C4-2B (cell line): ENCODE results near the gene CLEC17A.

ENCODE experiments used
- H3K27ac ChIP-seq: fragments of 450-650 bp; 2 replicates; pipeline ENCODE4 v1.5.1; 2017
- CTCF ChIP-seq: fragments of 450-650 bp; conservative IDR thresholded peaks from 2 replicates; pipeline ENCODE4 v1.5.1; 2017; ENCODE audit warnings: mild to moderate bottlenecking
- ZFX ChIP-seq: fragments of 450-650 bp; IDR thresholded peaks from 2 replicates; pipeline ENCODE4 v1.6.1; 2017

Gene CLEC17A

DNA sequence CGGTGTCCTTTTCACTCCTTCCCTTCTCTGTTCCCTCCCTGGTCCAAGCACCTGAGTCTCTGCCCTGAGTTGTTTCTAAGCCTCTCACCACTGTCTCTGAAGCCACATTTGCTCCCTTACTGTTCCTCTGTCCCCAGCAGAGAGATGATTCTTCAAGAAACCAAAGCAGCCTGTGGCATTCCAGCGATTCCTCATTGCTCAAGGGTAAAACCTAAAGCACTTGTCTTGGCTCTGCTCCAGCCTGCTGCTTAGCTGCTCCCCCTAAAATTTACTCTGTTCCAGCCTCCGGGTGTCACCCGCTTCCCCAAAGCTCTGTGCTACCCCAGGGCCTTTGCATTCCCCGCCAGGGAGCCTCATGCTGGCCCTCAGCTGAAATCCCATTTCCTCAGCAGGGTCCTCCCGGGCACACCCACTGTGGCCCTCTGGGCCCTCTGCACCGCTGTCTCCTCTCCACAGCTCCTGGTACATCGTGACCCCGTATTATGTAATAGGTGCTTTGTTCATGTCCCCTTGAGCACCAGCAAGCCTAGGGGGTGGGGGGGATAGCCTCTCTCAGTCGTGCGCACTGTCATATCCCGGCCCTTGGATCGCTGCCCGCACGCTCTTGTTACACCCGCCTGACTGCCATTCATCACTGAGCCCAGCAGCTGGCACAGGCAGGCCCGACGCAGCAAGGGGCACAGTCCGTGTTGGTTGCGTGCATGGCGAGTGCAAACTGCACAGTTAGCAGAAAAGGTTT is 37.7 kb upstream of the CLEC17A start:
- TF ChIP-seq ZFX (no peak), CTCF (no peak)
- no peak overlapping the region for H3K27ac ChIP-seq

DNA sequence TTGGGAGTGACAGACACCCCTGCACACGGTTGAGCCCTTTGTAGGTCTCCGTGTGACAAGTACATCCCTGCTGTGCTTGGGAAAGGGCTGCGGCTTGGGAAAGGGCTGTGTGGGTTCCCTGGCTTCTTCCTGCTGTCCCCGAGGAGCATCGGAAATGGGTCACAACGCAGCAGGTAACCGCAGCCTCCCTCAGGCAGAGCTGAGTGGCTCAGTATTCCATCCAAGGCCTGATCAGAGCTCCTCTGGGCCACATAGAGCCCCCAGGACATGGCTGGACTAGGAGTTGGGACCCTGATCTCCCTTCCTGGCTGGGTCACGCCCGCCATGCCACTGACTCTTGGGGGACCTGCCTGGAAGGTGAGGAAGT is 37.2 kb upstream of the CLEC17A start:
- TF ChIP-seq CTCF (no peak), ZFX (no peak)
- H3K27ac ChIP-seq: no peak overlapping the region

DNA sequence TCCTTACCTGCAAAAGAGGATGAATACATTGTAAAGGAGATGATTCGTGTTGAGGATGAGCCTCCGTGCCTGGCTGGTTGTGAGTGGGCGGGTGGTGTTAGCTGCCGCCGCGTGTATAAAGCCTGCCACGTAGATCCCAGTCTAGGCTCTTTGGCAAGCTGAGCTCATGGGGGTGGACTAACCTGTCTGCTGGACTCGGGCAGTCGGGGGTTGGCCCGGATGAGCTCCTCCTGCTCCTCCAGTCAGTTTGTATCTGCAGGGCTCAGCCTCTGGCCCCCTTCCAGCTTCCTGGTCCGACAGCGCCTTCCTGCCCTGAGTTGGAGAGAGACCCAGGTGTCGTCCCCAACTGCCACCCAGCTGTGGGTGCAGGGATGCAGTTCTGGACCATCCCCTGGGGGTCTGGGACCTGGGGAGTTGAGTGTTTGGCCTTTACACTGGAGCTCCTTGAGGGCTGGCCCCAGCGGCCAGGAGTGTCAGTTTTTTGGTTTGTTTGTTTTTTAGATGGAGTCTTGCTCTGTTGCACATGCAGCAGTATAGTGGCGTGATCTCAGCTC is 32.6 kb upstream of the CLEC17A start:
- TF ChIP-seq ZFX (no peak), CTCF (no peak)
- H3K27ac ChIP-seq: peak overlapping the region; percentile 85

GRCh38 chr19:14551134-14552005 is 31.5 kb upstream of the CLEC17A start:
- peak overlapping the region; percentile 85 for H3K27ac ChIP-seq

DNA sequence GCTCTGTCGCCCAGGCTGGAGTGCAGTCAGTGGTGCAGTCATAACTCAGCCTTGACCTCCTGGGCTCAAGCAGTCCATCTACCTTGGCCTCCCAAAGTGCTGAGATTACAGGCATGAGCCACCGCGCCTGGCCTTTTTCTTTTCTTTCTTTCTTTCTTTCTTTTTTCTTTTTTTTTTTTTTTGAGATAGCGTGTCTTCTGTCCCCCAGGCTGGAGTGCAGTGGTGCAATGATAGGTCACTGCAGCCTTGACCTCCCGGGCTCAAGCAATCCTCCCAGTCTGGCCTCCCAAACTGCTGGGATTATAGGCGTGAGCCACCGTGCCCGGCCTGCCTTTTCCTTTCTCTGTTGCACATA is 30.9 kb upstream of the CLEC17A start:
- H3K27ac ChIP-seq: peak overlapping the region; percentile 85; the same call in 1 of the 2 replicates

- no peak for TF ChIP-seq CTCF
- TF ChIP-seq ZFX: no peak
- H3K27ac ChIP-seq: peak overlapping the region; percentile 85
These were observed 29.6 kb upstream of the CLEC17A start for GRCh38 chr19:14553042-14553938.

GRCh38 chr19:14553939-14554243 is 29.0 kb upstream of the CLEC17A start:
- TF ChIP-seq ZFX (no peak), CTCF (no peak)
- H3K27ac ChIP-seq: peak overlapping the region; percentile 85

GRCh38 chr19:14554382-14554812 is 28.5 kb upstream of the CLEC17A start:
- peak overlapping the region; percentile 85 for H3K27ac ChIP-seq
- TF ChIP-seq ZFX: peak; percentile 46; the same call in 1 of the 2 replicates
- no peak; the same call in 1 of the 2 replicates for TF ChIP-seq CTCF
